NCI-H82 treated with DMSO at 0.1 percent for 48 hours (cell line): Measurements from ENCODE around the gene VPS54.

ENCODE experiments used
- DNase-seq: peaks from one replicate; lab custom pipeline; 2025; ENCODE audit not compliant: unreplicated experiment; lab: John Stamatoyannopoulos, UW

The VPS54 gene

DNA sequence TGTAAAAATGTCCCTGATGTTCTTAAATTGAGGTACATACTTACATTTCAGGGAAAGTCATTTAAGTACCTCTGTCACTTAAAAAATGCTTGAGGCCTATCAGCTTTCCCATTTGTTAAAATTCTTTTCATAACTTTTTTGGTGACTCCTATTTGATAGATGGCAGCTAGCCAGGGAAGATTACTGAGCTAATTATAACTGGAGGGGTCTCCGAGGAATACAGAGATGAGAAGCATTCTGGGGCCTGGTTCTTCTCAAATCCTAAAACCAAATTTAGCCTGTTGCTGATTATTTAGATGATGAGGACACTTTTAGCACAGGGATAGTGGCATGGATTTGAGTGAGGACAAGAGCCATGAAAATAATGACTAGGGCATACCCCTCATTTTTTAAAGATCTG, 172.7 kb downstream of the VPS54 start:
- peak; percentile 29 for DNase-seq

DNA sequence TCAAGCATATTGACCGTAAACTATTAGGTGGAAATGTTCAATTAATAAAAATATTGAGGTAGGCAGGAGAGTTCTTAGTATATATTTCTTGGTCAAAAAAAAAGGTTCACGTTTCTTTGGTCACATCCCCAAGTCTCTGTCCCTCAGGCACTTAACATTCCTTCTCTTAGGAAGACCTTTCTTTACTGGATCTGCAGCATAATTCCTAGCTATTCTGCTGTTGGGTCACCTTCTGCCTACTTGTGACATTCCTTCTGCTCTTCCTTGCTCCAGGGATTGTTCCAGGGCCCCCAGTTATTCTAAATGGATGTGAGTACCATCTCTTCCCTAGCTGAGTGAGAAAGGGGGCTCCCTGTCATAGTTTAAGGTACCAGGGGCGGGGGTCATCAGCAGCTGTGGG, 173.4 kb downstream of the VPS54 start:
- DNase-seq = no peak

DNA sequence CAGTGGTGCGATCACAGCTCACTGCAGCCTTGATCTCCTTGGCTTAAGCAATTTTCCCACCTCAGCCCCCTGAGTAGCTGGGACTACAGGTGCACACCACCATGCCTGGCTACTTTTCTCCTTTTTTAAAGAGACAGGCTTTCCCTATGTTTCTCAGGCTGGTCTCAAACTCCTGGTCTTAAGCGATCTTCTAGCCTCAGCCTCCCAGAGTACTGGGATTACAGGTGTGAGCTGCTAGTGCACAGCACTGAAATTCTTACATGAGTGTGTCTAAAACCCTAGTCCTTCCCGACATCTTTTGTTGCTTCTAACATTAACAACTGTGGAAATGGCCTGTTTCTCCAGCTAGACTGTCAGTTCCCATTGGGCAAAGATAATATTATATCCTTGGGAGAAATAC, 174.6 kb downstream of the VPS54 start:
- no peak for DNase-seq

- DNase-seq = no peak
Observed at GRCh38 chr2:63843791-63844190, 175.4 kb downstream of the VPS54 start.

- no peak for DNase-seq
Observed at GRCh38 chr2:63843093-63843492, 176.1 kb downstream of the VPS54 start.

- peak; percentile 22 for DNase-seq
Observed at GRCh38 chr2:63842149-63843061, 176.8 kb downstream of the VPS54 start.
